ENCODE measurements around the gene ZNRF2. TPM values are rescaled to one million over a fixed set of nuclear protein-coding genes. Genes with fewer than 3 reads are reported as not detected.
A peak's percentile ranks its signal among the peaks of the same experiment; 100 is the strongest.

Gene ZNRF2
- total RNA-seq, 1 donor from 2014 or later, result 12.5 TPM

GRCh38 chr7:30308389-30308788 lies 24.0 kb downstream of the ZNRF2 start:
- no peaks in the 10 kb centered on the region for H3K27me3 Mint-ChIP-seq (ENCODE audit: low read depth)
- H3K9me3 Mint-ChIP-seq, result no peaks in the 10 kb centered on the region
- no peak overlapping the region for H3K27ac Mint-ChIP-seq
- H3K4me1 Mint-ChIP-seq, result peaks cover 17% of the 10 kb centered on the region
- H3K36me3 Mint-ChIP-seq, result no peaks in the 10 kb centered on the region
- TF ChIP-seq CTCF (IDR thresholded peaks at IDR 0.05; ENCODE audit: unreplicated experiment), result no peak
- H3K4me3 Mint-ChIP-seq, result no peak overlapping the region
- no peak for DNase-seq (ENCODE audit: low spot score in 2 of 2, unreplicated experiment in 2 of 2)

GRCh38 chr7:30309302-30309701 lies 24.9 kb downstream of the ZNRF2 start:
- H3K27ac Mint-ChIP-seq, result peak overlapping the region; percentile 3
- no peak for DNase-seq (ENCODE audit: low spot score in 2 of 2, unreplicated experiment in 2 of 2)
- no peak overlapping the region for H3K4me3 Mint-ChIP-seq
- H3K27me3 Mint-ChIP-seq (ENCODE audit: low read depth), result no peaks in the 10 kb centered on the region
- H3K9me3 Mint-ChIP-seq, result no peaks in the 10 kb centered on the region
- peaks cover 17% of the 10 kb centered on the region for H3K4me1 Mint-ChIP-seq
- no peak for TF ChIP-seq CTCF (IDR thresholded peaks at IDR 0.05; ENCODE audit: unreplicated experiment)
- H3K36me3 Mint-ChIP-seq, result no peaks in the 10 kb centered on the region

GRCh38 chr7:30309842-30310435 lies 25.5 kb downstream of the ZNRF2 start:
- peaks cover 17% of the 10 kb centered on the region for H3K4me1 Mint-ChIP-seq
- no peaks in the 10 kb centered on the region for H3K36me3 Mint-ChIP-seq
- H3K4me3 Mint-ChIP-seq, result no peak overlapping the region
- no peak for TF ChIP-seq CTCF (IDR thresholded peaks at IDR 0.05; ENCODE audit: unreplicated experiment)
- no peak for DNase-seq (ENCODE audit: low spot score in 2 of 2, unreplicated experiment in 2 of 2)
- H3K27me3 Mint-ChIP-seq (ENCODE audit: low read depth), result no peaks in the 10 kb centered on the region
- H3K27ac Mint-ChIP-seq, result no peak overlapping the region
- H3K9me3 Mint-ChIP-seq, result no peaks in the 10 kb centered on the region

- Mint-ChIP-seq H3K9me3 (no peaks in the 10 kb centered on the region), H3K27me3 (ENCODE audit: low read depth) (no peaks in the 10 kb centered on the region), H3K4me1 (peaks cover 21% of the 10 kb centered on the region), H3K27ac (no peak overlapping the region), H3K36me3 (no peaks in the 10 kb centered on the region), H3K4me3 (no peak overlapping the region)
- no peak for DNase-seq (ENCODE audit: low spot score in 2 of 2, unreplicated experiment in 2 of 2)
- no peak for TF ChIP-seq CTCF (IDR thresholded peaks at IDR 0.05; ENCODE audit: unreplicated experiment)
Measured at GRCh38 chr7:30310674-30311362, 26.4 kb downstream of the ZNRF2 start.

GRCh38 chr7:30312178-30312577 lies 27.8 kb downstream of the ZNRF2 start:
- H3K4me1 Mint-ChIP-seq, result peaks cover 29% of the 10 kb centered on the region
- H3K4me3 Mint-ChIP-seq, result no peak overlapping the region
- H3K27me3 Mint-ChIP-seq (ENCODE audit: low read depth), result no peaks in the 10 kb centered on the region
- H3K27ac Mint-ChIP-seq, result no peak overlapping the region
- no peaks in the 10 kb centered on the region for H3K9me3 Mint-ChIP-seq
- no peak for DNase-seq (ENCODE audit: low spot score in 2 of 2, unreplicated experiment in 2 of 2)
- no peaks in the 10 kb centered on the region for H3K36me3 Mint-ChIP-seq
- no peak for TF ChIP-seq CTCF (IDR thresholded peaks at IDR 0.05; ENCODE audit: unreplicated experiment)
